Fibroblast of mammary gland (primary cell): Measurements from ENCODE around the gene SND1.

Experiments used
- DNase-seq: peaks from one replicate; pipeline ENCODE4 v3.0.0-alpha.2; 2010; ENCODE audit warnings: low read depth
- H3K4me3 ChIP-seq: 2 replicates; pipeline ENCODE4 v1.5.1; 2011; ENCODE audit warnings: low read depth, mild to moderate bottlenecking, low read length, moderate library complexity; ENCODE audit not compliant: control insufficient read depth
- CTCF ChIP-seq: conservative IDR thresholded peaks from 2 replicates; pipeline ENCODE4 v1.5.1; 2011; ENCODE audit warnings: low read depth, low read length, inconsistent platforms; ENCODE audit not compliant: control insufficient read depth, insufficient read depth

Gene SND1

GRCh38 chr7:128066858-128067257, 414.9 kb downstream of the SND1 start:
- no peak for TF ChIP-seq CTCF
- DNase-seq = no peak
- no peak overlapping the region for H3K4me3 ChIP-seq

- no peak overlapping the region for H3K4me3 ChIP-seq
- no peak for DNase-seq
Observed at GRCh38 chr7:128067983-128068382, 416.0 kb downstream of the SND1 start.

GRCh38 chr7:128068785-128069184, 416.8 kb downstream of the SND1 start:
- TF ChIP-seq CTCF = no peak
- no peak for DNase-seq
- no peak overlapping the region for H3K4me3 ChIP-seq

More at GRCh38 chr7:128067983-128068382, 416.0 kb downstream of the SND1 start:
- TF ChIP-seq CTCF = no peak

- TF ChIP-seq CTCF = no peak
- no peak overlapping the region for H3K4me3 ChIP-seq
- DNase-seq = no peak
Observed at GRCh38 chr7:128069373-128070364, 417.7 kb downstream of the SND1 start.

GRCh38 chr7:128071376-128071775, 419.4 kb downstream of the SND1 start:
- DNase-seq = no peak
- H3K4me3 ChIP-seq = no peak overlapping the region
- TF ChIP-seq CTCF = no peak

GRCh38 chr7:128071801-128072200, 419.8 kb downstream of the SND1 start:
- DNase-seq = no peak
- H3K4me3 ChIP-seq = no peak overlapping the region
- TF ChIP-seq CTCF = no peak
